NCI-H526 (cell line): ENCODE results near the gene TROAP.
"Not testable (repeated sequence)": the region's sequence is repeated elsewhere in the genome, so short reads cannot be mapped to it uniquely, and the experiment has no call there.

Experiments
- DNase-seq, 2 experiments: peaks; one replicate each; lab custom pipeline; 2025; lab: John Stamatoyannopoulos, UW

Gene TROAP, protein sequence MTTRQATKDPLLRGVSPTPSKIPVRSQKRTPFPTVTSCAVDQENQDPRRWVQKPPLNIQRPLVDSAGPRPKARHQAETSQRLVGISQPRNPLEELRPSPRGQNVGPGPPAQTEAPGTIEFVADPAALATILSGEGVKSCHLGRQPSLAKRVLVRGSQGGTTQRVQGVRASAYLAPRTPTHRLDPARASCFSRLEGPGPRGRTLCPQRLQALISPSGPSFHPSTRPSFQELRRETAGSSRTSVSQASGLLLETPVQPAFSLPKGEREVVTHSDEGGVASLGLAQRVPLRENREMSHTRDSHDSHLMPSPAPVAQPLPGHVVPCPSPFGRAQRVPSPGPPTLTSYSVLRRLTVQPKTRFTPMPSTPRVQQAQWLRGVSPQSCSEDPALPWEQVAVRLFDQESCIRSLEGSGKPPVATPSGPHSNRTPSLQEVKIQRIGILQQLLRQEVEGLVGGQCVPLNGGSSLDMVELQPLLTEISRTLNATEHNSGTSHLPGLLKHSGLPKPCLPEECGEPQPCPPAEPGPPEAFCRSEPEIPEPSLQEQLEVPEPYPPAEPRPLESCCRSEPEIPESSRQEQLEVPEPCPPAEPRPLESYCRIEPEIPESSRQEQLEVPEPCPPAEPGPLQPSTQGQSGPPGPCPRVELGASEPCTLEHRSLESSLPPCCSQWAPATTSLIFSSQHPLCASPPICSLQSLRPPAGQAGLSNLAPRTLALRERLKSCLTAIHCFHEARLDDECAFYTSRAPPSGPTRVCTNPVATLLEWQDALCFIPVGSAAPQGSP

GRCh38 chr12:49322708-49323523 is at the start of gene TROAP:
Gene TROAP (plus strand): TSS chr12:49323255. CDS start chr12:49323609, 354 bp downstream.
- peak; percentile 97 to 99 for DNase-seq

- DNase-seq = no peak
Observed at GRCh38 chr12:49273726-49274395, 49.2 kb upstream of the TROAP start.

- DNase-seq = no peak
Observed at GRCh38 chr12:49274396-49275069, 48.5 kb upstream of the TROAP start.

- DNase-seq = no peak
Observed at GRCh38 chr12:49276304-49277290, 46.5 kb upstream of the TROAP start.

DNA sequence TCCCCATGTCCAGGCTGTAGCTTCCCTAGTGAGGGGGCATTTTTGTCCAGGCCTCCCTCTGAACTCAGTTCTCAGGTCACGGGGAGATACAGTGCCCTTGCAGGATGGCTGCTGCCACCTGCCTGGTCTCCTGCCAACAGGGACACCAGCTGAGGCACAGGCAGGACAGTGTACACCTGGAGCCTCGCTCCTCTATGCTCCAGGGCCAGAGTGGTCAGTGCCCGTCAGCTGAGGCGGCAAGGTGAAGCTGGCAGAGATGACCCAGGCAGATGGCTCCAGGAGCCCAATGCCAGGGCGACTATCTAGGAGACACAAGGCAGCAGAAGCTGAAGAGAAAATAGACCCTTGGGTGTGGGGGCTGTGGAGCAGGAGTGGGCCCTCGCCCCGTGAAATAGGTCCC is 45.6 kb upstream of the TROAP start:
- no peak for DNase-seq

GRCh38 chr12:49279706-49280159 is 43.3 kb upstream of the TROAP start:
- peak in 1 of 2 experiments; percentile 47 for DNase-seq

- DNase-seq = not testable (repeated sequence)
Observed at GRCh38 chr12:49280545-49280944, 42.5 kb upstream of the TROAP start.

DNA sequence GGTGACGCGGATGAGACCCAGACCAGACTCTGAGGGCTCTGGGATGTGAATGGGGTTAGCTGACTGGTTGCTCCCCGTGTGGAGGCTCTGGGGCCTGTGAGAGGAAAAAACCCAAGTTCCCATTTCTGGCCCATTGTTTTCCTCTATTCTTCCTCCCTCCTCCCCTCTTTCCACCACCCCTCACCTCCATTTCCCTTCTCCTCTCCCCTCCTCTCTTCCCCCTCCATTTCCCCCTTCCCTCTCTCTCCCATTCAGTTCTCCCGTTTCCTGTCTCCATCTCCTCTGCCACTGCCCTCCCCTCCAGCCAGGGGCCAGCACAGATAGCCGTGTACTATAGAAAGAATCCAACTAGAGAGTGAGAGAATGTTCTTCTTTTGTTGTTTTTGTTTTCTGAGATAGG is 40.8 kb upstream of the TROAP start:
- DNase-seq = no peak

- DNase-seq = not testable (repeated sequence)
Observed at GRCh38 chr12:49282740-49283375, 40.2 kb upstream of the TROAP start.

- no peak for DNase-seq
Observed at GRCh38 chr12:49283541-49284429, 39.3 kb upstream of the TROAP start.

GRCh38 chr12:49284672-49285071 is 38.4 kb upstream of the TROAP start:
- no peak for DNase-seq

- no peak for DNase-seq
Observed at GRCh38 chr12:49287876-49288275, 35.2 kb upstream of the TROAP start.

DNA sequence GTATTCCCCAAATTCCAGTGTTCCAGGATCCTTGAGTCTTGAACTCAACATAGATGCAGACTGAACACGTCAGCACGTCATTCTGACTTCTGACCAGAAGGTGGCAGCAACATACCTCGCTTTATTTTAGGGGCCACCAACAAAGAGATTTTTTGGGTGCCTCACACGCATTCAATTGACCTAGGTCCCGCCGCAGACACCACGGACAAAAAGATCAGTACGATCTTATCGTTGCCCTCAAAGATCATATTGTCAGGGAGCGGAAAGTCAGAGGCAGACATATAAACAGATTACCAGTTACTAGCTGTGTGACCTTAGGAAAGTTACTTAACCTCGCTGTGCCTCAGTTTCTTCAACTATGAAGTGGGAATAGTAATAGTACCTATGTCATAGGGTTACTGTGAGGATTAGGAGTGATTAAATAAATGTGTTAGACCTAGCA is 34.6 kb upstream of the TROAP start:
- peak in 1 of 2 experiments; percentile 65 for DNase-seq

DNA sequence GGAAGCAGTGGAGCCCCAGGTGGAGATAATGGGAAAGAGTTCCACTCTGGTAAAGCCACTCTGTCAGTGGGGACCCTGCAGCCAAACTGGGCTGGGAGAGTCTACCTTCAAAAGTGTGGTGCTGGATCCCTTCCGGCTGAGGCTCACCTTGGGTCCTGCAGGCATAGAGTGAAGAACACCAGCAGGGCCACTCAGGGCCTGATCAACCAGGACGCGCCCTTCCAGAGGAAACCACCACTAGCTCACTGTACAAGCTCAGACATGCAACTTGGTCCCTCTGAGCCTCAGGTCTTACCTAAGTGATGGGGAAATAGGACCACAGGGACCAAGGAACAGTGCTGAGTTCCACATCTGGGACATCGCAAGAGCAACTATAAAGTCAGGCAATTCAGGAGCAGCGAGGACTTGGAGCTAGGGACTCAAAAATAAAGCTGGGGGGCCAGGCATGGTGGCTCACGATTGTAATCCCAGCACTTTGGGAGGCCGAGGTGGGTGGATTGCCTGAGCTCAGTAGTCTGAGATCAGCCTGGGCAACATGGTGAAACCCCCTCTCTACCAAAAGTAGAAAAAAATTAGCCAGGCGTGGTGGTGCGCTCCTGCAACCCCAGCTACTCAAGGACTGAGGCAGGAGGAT is 34.0 kb upstream of the TROAP start:
- DNase-seq = no peak

DNA sequence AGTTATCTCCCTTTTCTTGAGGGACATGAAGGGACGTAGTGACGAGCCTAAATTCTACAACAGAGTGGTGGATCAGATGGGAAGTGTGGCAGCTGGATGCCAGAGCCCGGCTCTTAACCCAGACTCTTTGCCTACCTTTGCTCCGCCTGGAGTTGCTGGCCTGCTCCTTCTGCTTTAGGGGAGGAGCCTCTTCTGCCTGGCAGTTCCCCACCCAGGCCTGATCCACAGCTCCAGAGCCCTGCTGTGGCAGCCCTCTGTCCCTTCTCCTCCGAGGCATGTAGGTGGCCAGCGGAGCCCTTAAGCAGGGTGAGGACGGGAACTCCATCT is 30.4 kb upstream of the TROAP start:
- peak in 1 of 2 experiments; percentile 45 for DNase-seq

DNA sequence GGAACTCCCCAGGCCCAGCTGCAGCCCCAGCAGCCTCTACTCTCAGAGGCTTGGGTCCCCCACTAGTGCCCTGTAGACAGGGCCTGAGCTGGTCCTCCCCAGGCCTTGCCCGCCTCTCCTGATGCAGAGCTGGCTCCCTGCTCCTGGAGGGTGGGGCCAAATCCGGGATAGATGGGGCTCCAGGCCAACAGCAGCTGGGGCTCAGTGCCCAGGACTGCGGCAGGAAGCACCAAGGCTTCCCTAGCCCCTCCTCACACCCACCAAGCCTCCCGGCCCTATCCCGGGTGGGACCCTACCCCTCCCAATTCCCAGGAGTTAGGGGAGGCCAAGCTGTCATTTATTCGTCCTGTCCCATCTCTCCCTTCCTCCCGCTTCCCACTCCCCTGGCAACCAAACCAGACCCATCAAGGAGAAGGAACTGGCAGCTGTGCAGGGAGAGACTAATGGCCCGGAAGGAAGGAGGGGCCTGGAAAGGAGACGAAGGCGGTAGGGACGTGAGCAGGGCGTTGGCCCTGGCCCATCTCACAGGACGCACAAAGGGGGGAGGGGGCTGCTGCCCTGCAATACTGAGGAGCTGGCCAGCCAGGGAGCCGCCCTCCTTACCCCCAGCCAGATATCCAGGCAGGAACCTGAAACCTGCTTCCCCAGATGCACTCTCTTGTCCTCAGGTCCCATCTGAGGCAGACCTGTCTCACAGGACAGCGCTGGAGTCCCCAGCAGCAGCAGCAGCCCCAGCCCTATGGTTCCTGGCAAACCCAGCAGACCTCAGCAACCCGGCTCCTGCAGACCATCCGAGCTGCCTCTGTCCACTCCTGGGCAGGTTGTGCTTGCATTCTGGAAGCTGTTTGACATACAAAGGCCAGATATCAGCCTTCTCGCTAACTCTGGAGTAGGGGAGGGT is 29.7 kb upstream of the TROAP start:
- peak; percentile 66 to 71 for DNase-seq
